GM23248 (cell line): ENCODE data around the gene COL27A1. TPM values are rescaled to one million over a fixed set of nuclear protein-coding genes. Genes with fewer than 3 reads are reported as not detected.

ENCODE experiments used
- DNase-seq: peaks from one replicate; pipeline ENCODE4 v3.0.0-alpha.2; 2015
- H2AFZ ChIP-seq: fragments of 200-600 bp; sonication (generic); 2 replicates; pipeline ENCODE4 v1.6.1; 2016; ENCODE audit warnings: antibody characterized with exemption
- H3F3A ChIP-seq: fragments of 200-600 bp; sonication (generic); 2 replicates; pipeline ENCODE4 v1.6.1; 2016; ENCODE audit warnings: mild to moderate bottlenecking, antibody characterized with exemption, mixed run types; ENCODE audit not compliant: insufficient read depth
- H3K27ac ChIP-seq: fragments of 200-600 bp; sonication (generic); 2 replicates; pipeline ENCODE4 v1.5.1; 2016; ENCODE audit warnings: mild to moderate bottlenecking
- H3K27me3 ChIP-seq: fragments of 200-600 bp; sonication (generic); replicated peaks from 2 replicates; pipeline ENCODE4 v1.6.1; 2016; ENCODE audit warnings: mild to moderate bottlenecking; ENCODE audit not compliant: insufficient read depth
- H3K36me3 ChIP-seq: fragments of 200-600 bp; sonication (generic); 2 replicates; pipeline ENCODE4 v1.6.1; 2016; ENCODE audit warnings: low read depth, mild to moderate bottlenecking
- H3K4me1 ChIP-seq: fragments of 200-600 bp; sonication (generic); 2 replicates; pipeline ENCODE4 v1.6.1; 2016; ENCODE audit warnings: mild to moderate bottlenecking; ENCODE audit not compliant: insufficient read depth
- H3K4me2 ChIP-seq: fragments of 200-600 bp; sonication (generic); one replicate; pipeline ENCODE4 v1.6.1; 2016; ENCODE audit warnings: mild to moderate bottlenecking; ENCODE audit not compliant: unreplicated experiment
- H3K4me3 ChIP-seq: fragments of 200-600 bp; sonication (generic); 2 replicates; pipeline ENCODE4 v1.5.1; 2016; ENCODE audit warnings: mild to moderate bottlenecking
- H3K79me2 ChIP-seq: fragments of 200-600 bp; sonication (generic); 2 replicates; pipeline ENCODE4 v1.6.1; 2016; ENCODE audit warnings: mild to moderate bottlenecking; ENCODE audit not compliant: insufficient read depth
- H3K9ac ChIP-seq: fragments of 200-600 bp; sonication (generic); 2 replicates; pipeline ENCODE4 v1.6.1; 2016; ENCODE audit warnings: mild to moderate bottlenecking
- H3K9me2 ChIP-seq: fragments of 200-600 bp; sonication (generic); 2 replicates; pipeline ENCODE4 v1.6.1; 2016; ENCODE audit warnings: mixed run types, mild to moderate bottlenecking, moderate library complexity; ENCODE audit not compliant: insufficient read depth
- H3K9me3 ChIP-seq: fragments of 200-600 bp; sonication (generic); one replicate; pipeline ENCODE4 v1.6.1; 2017; ENCODE audit warnings: low read depth
- H4K20me1 ChIP-seq: fragments of 200-600 bp; sonication (generic); 2 replicates; pipeline ENCODE4 v1.6.0; 2016; ENCODE audit not compliant: insufficient read depth
- EZH2 ChIP-seq: fragments of 200-600 bp; sonication (generic); IDR thresholded peaks from 2 replicates; pipeline ENCODE4 v1.6.1; 2018; ENCODE audit warnings: antibody characterized with exemption, mild to moderate bottlenecking; ENCODE audit not compliant: insufficient read depth, poor library complexity, severe bottlenecking
- EZH2phosphoT487 ChIP-seq: fragments of 200-600 bp; sonication (generic); IDR thresholded peaks from 2 replicates; pipeline ENCODE4 v1.6.1; 2018; ENCODE audit warnings: antibody characterized with exemption, moderate library complexity, mild to moderate bottlenecking, low read depth; ENCODE audit not compliant: insufficient read depth
- WGBS, 2 experiments: methylation state at CpG; one replicate each; pipeline ENCODE4 v1.1.6; 2015 to 2017; ENCODE audit warnings: low lambda C conversion rate in 2 of 2, low coverage in 1 of 2; ENCODE audit errors: missing lambda C conversion rate in 2 of 2; 5-methylcytosine and 5-hydroxymethylcytosine counted together
- in situ Hi-C: fragments of 300-500 bp; cut with MboI; formaldehyde crosslinking; loops from 2 replicates; pipeline ENCODE4 v1.15.0; 2020
- polyA plus RNA-seq: library from polyadenylated mRNA; unstranded; fragments of >200 nt; fragmentation: Nextera tagmentation; extraction: Ambion mirVana; gene quantifications from 2 replicates; pipeline ENCODE4 v1.2.1, GENCODE V29; 2016
- total RNA-seq: library from RNA; depleted of rRNA; stranded (reverse); fragments of >200 nt; shearing (Covaris generic); gene quantifications from 2 replicates; pipeline ENCODE4 v1.2.3, GENCODE V29; 2014

The COL27A1 gene
- total and polyA plus RNA-seq, 2 experiments from 2014 or later = 1.6 to 2.3 TPM

DNA sequence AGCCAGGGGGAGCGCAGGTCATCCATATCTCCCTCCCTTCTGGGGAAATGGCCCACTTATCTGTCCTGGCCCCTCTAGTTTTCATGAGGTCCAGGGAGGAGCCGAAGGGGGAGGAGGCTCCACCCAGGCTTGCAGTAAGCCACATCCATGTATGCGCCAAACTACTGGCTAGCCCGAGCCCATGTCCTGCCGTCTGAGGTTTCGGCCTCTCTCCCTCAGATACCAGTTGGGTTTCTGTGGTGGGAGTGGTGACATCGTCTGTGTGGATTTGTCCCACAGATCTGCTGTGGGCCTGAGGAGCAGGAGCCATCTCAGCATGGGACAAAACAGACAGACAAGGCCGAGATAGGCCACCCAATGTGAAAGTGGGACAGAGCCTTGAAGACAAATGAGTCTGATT lies 89.2 kb downstream of the COL27A1 start:
- no peaks in the 10 kb centered on the region for H3K9me3 ChIP-seq
- H3K27ac ChIP-seq = no peak overlapping the region
- H3K36me3 ChIP-seq = no peaks in the 10 kb centered on the region
- in situ Hi-C loops = no loop called here
- H3K4me2 ChIP-seq = no peak overlapping the region
- no peak overlapping the region for H3K4me3 ChIP-seq
- no peaks in the 10 kb centered on the region for H3K9me2 ChIP-seq
- H3K9ac ChIP-seq = no peak overlapping the region
- H3K27me3 ChIP-seq = no peaks in the 10 kb centered on the region
- WGBS, 2 experiments = 97 to 99% methylated on average over 8 of the region's 8 CpGs
- no peak overlapping the region for H2AFZ ChIP-seq
- TF ChIP-seq EZH2 (no peak), EZH2phosphoT487 (no peak)
- peaks cover under 1% of the 10 kb centered on the region; the same call in 1 of the 2 replicates for H3K4me1 ChIP-seq
- H4K20me1 ChIP-seq = no peaks in the 10 kb centered on the region
- H3F3A ChIP-seq = no peaks in the 10 kb centered on the region
- no peaks in the 10 kb centered on the region for H3K79me2 ChIP-seq
- DNase-seq = no peak

DNA sequence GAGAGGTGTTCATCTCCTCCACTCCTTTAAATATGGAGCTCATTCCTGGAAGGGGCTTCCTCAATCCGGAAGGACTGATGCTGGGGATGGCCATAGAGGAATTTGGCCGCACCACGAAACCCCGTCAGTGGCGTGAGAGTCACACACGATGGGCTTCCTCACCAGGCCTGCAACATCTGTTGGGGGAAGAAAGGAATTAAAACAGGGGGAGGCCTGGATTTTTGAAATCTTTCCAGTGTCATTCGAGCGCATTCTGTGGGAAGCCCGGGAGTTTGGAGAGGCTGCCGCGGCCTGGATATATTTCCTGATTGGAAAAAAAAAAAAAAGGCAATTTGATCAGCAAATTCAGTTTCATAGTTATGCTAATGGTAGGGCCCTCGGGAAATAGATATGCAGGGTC lies 91.2 kb downstream of the COL27A1 start:
- H3K79me2 ChIP-seq = no peaks in the 10 kb centered on the region
- in situ Hi-C loops = no loop called here
- DNase-seq = no peak
- no peak for TF ChIP-seq EZH2phosphoT487
- no peak for TF ChIP-seq EZH2
- H3K9me3 ChIP-seq = no peaks in the 10 kb centered on the region
- no peak overlapping the region for H3K9ac ChIP-seq
- WGBS, 2 experiments = 98% methylated on average over 12 of the region's 12 CpGs
- peaks cover 12% of the 10 kb centered on the region for H3K4me1 ChIP-seq
- H2AFZ ChIP-seq = no peak overlapping the region
- no peak overlapping the region for H3K27ac ChIP-seq
- no peaks in the 10 kb centered on the region for H3F3A ChIP-seq
- H3K9me2 ChIP-seq = no peaks in the 10 kb centered on the region
- H3K27me3 ChIP-seq = no peaks in the 10 kb centered on the region
- H3K4me2 ChIP-seq = no peak overlapping the region
- H4K20me1 ChIP-seq = no peaks in the 10 kb centered on the region
- H3K36me3 ChIP-seq = no peaks in the 10 kb centered on the region
- no peak overlapping the region for H3K4me3 ChIP-seq

DNA sequence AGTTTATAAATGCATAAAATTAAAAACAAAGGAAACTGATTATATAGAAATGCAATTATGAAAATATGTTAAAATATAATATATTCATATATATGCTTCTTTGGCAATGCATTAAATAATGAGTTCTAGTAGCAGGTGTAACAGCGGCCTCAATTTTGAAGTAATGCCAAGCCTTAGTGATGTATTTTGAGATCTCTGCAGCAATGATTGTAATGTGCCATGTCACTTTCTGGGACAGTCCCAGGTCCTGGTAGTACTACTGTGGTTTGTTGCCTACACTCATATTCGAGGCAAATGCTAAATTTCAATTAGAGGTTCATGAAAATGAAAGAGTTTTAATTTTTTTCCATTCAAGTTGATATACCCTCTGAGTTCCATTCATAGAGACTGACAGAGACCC lies 91.7 kb downstream of the COL27A1 start:
- Histone ChIP-seq H3K9me3 (no peaks in the 10 kb centered on the region), H4K20me1 (no peaks in the 10 kb centered on the region), H3K4me3 (no peak overlapping the region), H3K27ac (no peak overlapping the region), H3K9me2 (no peaks in the 10 kb centered on the region), H3K4me1 (peaks cover 12% of the 10 kb centered on the region), H3F3A (no peaks in the 10 kb centered on the region), H3K79me2 (no peaks in the 10 kb centered on the region), H3K9ac (no peak overlapping the region), H3K27me3 (no peaks in the 10 kb centered on the region), H2AFZ (no peak overlapping the region), H3K4me2 (no peak overlapping the region), H3K36me3 (no peaks in the 10 kb centered on the region)
- no peak for DNase-seq
- in situ Hi-C loops = no loop called here
- WGBS, 2 experiments = 99 to 100% methylated on average over 2 of the region's 2 CpGs
- TF ChIP-seq EZH2 (no peak), EZH2phosphoT487 (no peak)

DNA sequence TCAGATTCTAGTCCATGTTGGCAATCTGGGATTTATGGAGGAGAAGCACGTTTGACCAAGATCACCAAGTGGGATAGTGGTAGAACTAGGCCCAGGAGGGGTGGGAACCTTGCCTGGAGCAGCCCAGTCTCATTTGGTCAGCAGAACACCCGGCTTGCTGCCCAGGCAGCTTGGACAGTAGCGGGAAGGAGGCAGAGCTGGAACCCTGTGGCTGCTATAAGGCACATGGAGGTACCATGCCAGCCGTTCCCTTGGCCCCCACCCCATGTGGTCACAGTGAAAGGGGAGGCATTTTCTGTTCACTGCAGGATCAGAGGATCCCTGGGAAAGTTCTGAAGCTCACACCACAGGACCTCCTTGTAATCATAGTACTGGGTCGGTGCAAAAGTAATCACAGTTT lies 92.2 kb downstream of the COL27A1 start:
- Histone ChIP-seq H3K27ac (no peak overlapping the region), H4K20me1 (no peaks in the 10 kb centered on the region), H3K36me3 (no peaks in the 10 kb centered on the region), H3K4me2 (no peak overlapping the region), H3K4me3 (no peak overlapping the region), H3K9me3 (no peaks in the 10 kb centered on the region), H3K27me3 (no peaks in the 10 kb centered on the region), H3K79me2 (no peaks in the 10 kb centered on the region), H3F3A (no peaks in the 10 kb centered on the region), H3K9me2 (no peaks in the 10 kb centered on the region), H3K9ac (no peak overlapping the region), H2AFZ (no peak overlapping the region), H3K4me1 (peaks cover 12% of the 10 kb centered on the region)
- TF ChIP-seq EZH2 = no peak
- no peak for TF ChIP-seq EZH2phosphoT487
- in situ Hi-C loops = no loop called here
- 70 to 85% methylated on average over 5 of the region's 5 CpGs for WGBS, 2 experiments
- DNase-seq = no peak

DNA sequence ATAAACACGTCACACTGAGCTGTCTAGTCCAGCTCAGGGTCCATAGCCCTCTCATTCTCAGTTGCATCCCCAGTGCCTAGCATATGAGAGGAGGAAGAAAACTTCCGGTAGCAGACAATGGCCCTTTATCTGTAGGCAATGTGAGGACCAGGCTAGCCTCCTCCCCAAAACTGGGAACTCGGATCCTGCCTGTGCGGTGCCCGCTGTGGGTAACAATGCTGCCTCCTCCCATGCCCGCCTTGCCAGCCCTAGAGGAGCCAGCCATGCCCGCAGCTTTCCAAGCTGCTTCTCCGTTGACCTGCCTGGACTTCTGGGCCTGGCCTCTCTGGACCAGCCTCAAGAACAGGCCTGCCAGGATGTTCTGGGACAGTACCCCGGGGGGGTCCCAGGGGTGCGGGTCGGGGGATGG lies 93.0 kb downstream of the COL27A1 start:
- no peaks in the 10 kb centered on the region for H3K27me3 ChIP-seq

More for the DNA sequence above, 93.0 kb downstream of the COL27A1 start:
- WGBS, 2 experiments = 84 to 85% methylated on average over 11 of the region's 11 CpGs
- no peak overlapping the region for H2AFZ ChIP-seq
- H3K4me1 ChIP-seq = peaks cover 12% of the 10 kb centered on the region
- no peaks in the 10 kb centered on the region for H3F3A ChIP-seq
- H3K27ac ChIP-seq = no peak overlapping the region
- in situ Hi-C loops = no loop called here
- no peaks in the 10 kb centered on the region for H3K9me3 ChIP-seq
- H3K9me2 ChIP-seq = no peaks in the 10 kb centered on the region
- TF ChIP-seq EZH2phosphoT487 (no peak), EZH2 (no peak)
- no peaks in the 10 kb centered on the region for H3K36me3 ChIP-seq
- no peak overlapping the region for H3K9ac ChIP-seq
- no peak overlapping the region for H3K4me3 ChIP-seq
- H3K4me2 ChIP-seq = no peak overlapping the region
- DNase-seq = no peak
- no peaks in the 10 kb centered on the region for H3K79me2 ChIP-seq
- H4K20me1 ChIP-seq = no peaks in the 10 kb centered on the region
